Stimulated activated naive CD8-positive, alpha-beta T cell treated with anti-CD3 and anti-CD28 coated beads, Interleukin-15, Interleukin-2, amounts not matched to agents 100 ng/mL and 50 ng/mL, for 24 hours (primary cell): Measurements from ENCODE around the gene IL9.
"Not testable (repeated sequence)": the region's sequence is repeated elsewhere in the genome, so short reads cannot be mapped to it uniquely, and the experiment has no call there.

ENCODE experiments used
- H3K27ac Mint-ChIP-seq: one replicate; pipeline ENCODE4 v1.8.0; 2021; ENCODE audit warnings: mild to moderate bottlenecking, mixed read lengths
- H3K27me3 Mint-ChIP-seq: one replicate; pipeline ENCODE4 v1.8.0; 2021; ENCODE audit warnings: mixed read lengths
- H3K36me3 Mint-ChIP-seq: one replicate; pipeline ENCODE4 v1.8.0; 2021; ENCODE audit warnings: low read depth, mixed read lengths
- H3K4me1 Mint-ChIP-seq: one replicate; pipeline ENCODE4 v1.8.0; 2021; ENCODE audit warnings: low read depth, mixed read lengths
- H3K4me3 Mint-ChIP-seq: one replicate; pipeline ENCODE4 v1.8.0; 2021; ENCODE audit warnings: mild to moderate bottlenecking, mixed read lengths
- H3K9me3 Mint-ChIP-seq: one replicate; pipeline ENCODE4 v1.8.0; 2021; ENCODE audit warnings: mixed read lengths

IL9 gene

DNA sequence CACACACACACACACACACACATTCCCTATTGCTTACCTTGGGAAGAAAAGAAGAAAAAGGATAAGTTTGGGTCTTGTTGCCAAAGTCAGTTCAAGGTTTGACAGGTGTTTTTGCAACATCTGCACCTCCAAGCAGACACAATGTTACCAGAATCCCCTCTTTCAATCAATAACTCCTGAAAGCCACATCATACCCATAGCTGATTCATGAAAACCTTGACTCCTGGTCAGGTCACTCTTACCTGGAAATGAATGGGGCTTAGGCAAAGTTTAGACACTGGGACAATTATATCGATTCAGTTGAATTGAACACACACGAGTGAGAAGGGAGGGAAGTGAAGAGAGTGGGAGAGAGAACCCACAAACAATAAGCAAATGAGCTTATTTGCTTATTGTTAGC is 27.0 kb downstream of the IL9 start:
- Mint-ChIP-seq H3K9me3 (no peaks in the 10 kb centered on the region), H3K36me3 (no peaks in the 10 kb centered on the region), H3K27ac (no peak overlapping the region), H3K27me3 (no peaks in the 10 kb centered on the region), H3K4me3 (no peak overlapping the region), H3K4me1 (no peaks in the 10 kb centered on the region)

DNA sequence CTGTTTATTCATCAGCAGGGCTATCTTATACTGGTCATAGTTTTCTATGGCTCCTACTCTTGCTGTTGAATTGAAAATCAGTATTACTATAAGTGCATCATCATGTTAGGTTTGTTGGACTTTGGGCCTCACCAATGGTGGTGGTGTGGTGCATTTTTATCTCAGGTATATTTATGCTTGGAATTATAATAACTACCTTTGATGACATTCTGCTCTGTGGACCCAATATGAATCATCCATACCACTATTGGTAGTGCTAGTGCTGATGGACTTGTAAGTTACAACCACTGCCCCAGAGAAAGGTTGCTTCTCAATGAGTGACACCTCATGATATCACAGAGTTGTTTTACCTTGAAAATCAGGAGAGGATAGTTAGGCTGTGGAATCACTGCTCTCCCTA is 28.0 kb downstream of the IL9 start:
- H3K27ac Mint-ChIP-seq = no peak overlapping the region
- H3K4me3 Mint-ChIP-seq = no peak overlapping the region
- H3K4me1 Mint-ChIP-seq = no peaks in the 10 kb centered on the region
- no peaks in the 10 kb centered on the region for H3K27me3 Mint-ChIP-seq
- no peaks in the 10 kb centered on the region for H3K36me3 Mint-ChIP-seq
- no peaks in the 10 kb centered on the region for H3K9me3 Mint-ChIP-seq

DNA sequence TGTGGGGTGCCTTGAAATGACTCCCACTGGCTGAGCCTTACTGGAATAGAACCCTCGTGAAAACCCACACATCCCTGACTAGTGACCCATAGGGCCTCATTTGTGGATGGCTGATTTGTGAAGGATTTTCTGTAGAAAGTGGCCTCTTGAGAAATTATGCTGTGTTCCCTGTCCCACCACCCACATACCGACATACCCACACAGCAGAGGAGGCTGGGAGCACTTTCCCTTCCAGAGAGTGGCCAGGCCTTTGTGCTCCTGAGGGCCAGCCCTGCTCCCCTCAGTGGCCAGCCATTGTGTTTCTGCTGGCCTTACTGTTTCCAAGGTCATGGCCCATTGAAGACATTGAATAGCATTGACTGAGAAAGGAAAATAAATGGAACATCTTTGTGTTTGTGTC is 29.6 kb downstream of the IL9 start:
- no peaks in the 10 kb centered on the region for H3K27me3 Mint-ChIP-seq
- no peaks in the 10 kb centered on the region for H3K36me3 Mint-ChIP-seq
- H3K4me3 Mint-ChIP-seq = no peak overlapping the region
- no peaks in the 10 kb centered on the region for H3K4me1 Mint-ChIP-seq
- no peak overlapping the region for H3K27ac Mint-ChIP-seq
- H3K9me3 Mint-ChIP-seq = no peaks in the 10 kb centered on the region

DNA sequence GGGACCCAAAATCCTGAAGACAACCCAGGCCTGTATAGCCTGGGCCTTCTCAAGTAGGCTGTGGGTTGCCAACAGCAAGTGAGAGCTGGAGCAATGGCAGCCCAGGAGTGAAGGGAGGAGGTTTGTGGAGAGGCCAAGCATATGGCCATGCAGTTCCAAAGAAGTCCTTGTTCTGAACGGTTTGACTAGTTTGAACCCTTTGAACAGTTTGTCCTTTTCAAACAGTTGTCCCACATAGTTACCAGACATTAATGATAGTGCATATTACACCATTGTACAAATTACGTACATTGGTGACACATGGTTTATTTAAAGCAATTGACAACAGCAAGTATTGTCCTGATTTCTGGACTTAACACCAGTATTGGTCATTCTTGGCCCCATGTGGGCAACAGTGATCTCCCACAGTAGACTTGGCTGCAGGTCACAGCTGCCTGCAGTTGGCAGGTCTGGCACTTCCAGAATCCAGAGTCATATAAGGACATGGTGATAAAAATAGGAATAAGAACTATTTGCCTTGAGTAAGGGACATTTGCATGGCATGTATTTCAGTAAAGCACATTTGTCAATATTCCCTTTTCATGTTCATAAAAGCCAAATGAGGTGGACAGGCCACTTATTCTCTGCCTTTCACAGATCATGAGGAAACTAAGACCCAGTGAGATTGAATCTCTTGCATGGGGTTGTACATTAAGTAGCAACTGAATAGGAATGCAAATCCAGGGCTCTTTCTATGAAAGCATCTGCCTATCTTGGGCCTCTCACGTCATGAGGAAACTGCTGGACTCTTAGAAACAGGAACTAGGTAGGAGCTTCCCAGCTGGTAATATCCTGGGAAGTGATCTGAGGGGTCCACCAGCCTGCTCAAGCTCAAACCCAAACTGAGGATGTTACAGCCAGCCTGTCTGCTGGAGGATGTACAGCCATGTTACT is 30.9 kb downstream of the IL9 start:
- Mint-ChIP-seq H3K36me3 (no peaks in the 10 kb centered on the region), H3K27ac (no peak overlapping the region), H3K4me3 (no peak overlapping the region), H3K4me1 (no peaks in the 10 kb centered on the region), H3K9me3 (no peaks in the 10 kb centered on the region), H3K27me3 (peaks cover 3% of the 10 kb centered on the region)

DNA sequence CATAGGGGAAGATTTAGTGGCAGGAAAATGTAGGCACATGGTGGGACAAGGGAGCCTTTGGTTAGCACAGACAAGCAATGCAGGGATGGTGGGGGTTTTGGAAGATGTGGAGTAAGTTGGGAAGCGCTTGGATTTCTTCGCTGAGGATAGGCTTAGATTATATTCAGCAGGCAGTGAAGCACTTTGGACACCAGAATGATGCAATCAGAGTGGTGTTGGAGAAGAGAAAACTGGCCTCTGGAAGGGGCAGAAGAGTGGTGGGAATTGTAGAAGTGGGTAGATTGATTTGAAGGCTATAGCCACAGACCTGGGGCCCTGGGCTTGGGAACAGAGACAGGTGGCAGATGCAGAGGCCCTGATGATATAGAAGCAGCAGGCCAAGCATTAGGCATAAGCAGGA is 32.9 kb downstream of the IL9 start:
- Mint-ChIP-seq H3K27ac (no peak overlapping the region), H3K27me3 (peaks cover 11% of the 10 kb centered on the region), H3K9me3 (no peaks in the 10 kb centered on the region), H3K4me1 (no peaks in the 10 kb centered on the region), H3K4me3 (no peak overlapping the region), H3K36me3 (no peaks in the 10 kb centered on the region)

DNA sequence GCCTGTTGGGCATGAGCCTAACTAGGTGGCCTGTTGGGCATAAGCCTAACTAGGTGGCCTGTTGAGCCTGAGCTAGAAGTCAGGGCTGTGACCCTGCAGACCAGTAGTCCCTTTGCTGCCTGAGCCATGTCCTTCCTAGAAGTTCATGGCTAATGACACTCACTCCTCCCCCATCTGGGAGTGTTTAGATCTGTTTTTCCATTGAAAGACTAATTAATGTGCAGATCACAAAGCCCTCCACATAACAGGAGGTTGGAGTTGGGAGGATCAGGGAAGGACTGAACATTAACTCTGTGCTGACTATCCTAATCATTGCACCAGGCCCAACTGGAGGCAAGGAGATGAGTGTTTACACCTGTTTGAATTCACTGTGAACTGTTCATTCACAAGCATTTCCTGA is 33.6 kb downstream of the IL9 start:
- no peak overlapping the region for H3K4me3 Mint-ChIP-seq
- no peaks in the 10 kb centered on the region for H3K9me3 Mint-ChIP-seq
- H3K36me3 Mint-ChIP-seq = no peaks in the 10 kb centered on the region
- H3K27me3 Mint-ChIP-seq = peaks cover 11% of the 10 kb centered on the region
- no peaks in the 10 kb centered on the region for H3K4me1 Mint-ChIP-seq
- H3K27ac Mint-ChIP-seq = no peak overlapping the region

DNA sequence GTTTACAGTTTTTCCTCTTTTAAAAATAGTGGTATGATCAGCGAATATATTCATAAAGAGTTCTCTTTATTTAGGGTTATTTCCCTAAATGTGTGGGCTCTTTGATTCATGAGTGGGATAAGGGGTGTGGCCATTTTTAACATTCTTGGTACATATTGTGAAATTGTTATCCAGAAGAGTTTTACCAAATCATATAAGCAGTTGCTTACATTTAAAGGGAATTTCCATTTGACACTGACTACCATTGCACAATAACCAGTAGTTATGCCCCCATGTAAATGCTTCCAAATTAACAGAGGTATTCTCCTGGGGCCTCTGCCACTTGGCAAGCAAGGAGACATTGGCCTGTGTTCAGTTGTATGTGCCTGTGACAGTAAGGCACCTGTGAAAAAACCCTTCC is 34.0 kb downstream of the IL9 start:
- Mint-ChIP-seq H3K4me1 (no peaks in the 10 kb centered on the region), H3K27ac (no peak overlapping the region), H3K4me3 (no peak overlapping the region), H3K9me3 (no peaks in the 10 kb centered on the region), H3K27me3 (peaks cover 11% of the 10 kb centered on the region), H3K36me3 (no peaks in the 10 kb centered on the region)

DNA sequence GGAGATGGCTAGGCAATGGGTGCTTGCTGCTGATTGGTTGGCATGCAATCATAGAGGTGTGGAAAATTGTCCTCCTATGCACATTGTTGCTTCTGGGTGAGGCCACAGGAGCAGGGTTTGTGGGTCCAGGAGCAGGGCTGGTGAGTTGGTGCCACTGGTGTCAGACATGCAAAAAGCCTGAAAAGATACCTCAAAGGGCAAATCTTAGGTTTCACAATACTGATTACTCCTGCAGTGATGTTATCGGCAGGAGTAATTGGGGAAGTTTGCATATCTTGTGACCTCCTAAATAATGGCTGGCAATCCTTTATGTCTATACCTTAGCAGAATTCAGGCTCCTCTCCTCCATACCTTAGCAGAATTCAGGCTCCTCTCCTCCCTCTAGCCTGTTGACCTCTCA is 36.0 kb downstream of the IL9 start:
- Mint-ChIP-seq H3K27me3 (peaks cover 11% of the 10 kb centered on the region), H3K27ac (no peak overlapping the region), H3K36me3 (no peaks in the 10 kb centered on the region), H3K9me3 (no peaks in the 10 kb centered on the region), H3K4me1 (no peaks in the 10 kb centered on the region), H3K4me3 (no peak overlapping the region)

DNA sequence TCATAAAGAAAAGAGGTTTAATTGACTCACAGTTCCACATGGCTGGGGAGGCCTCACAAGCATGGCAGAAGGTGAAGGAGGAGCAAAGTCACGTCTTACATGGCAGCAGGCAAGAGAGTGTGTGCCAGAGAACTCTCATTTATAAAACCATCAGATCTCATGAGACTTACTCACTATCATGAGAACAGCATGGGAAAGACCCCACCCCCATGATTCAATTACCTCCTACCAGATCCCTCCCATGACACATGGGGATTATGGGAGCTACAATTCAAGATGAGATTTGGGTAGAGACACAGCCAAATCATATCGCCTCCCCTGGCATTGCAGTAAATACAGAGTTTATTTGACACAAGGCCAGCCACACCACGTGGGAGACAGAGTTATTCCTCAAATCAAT is 36.5 kb downstream of the IL9 start:
- not testable (repeated sequence) for H3K36me3 Mint-ChIP-seq, H3K4me3 Mint-ChIP-seq, H3K27ac Mint-ChIP-seq, H3K4me1 Mint-ChIP-seq, H3K9me3 Mint-ChIP-seq
- peaks cover 11% of the 10 kb centered on the region for H3K27me3 Mint-ChIP-seq

DNA sequence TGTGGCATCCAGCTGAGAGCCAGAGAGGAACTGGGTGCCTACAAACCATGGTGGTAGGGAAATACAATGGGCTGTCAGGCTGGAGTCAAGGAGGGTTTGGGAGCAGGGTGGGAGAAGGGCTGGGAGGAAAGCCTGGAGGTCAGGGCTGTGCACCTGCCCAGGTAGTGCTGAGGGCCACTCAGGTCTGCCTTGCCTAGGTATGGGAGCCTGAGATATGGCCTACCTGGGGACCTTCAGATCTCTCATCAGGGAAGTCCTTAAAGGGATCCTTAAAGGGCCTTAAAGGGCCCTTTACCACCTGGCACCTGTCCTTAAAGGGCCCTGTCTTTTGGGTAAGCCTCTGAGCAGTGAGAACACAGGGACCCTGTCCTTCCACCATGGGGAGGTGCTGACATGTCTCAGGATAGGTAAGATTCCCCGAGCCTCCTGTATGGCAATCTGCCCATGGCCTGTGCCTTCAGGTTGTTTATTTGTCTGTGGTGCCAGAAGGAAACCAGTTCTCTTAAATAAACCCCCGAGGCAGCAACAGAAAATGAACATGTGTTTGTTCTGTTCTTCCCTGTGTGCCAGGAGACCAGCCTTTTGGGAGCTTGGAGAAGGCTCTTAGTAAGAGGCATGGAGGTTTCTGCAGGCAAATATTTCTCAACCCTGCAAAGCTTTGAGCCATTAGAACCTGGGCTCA is 37.9 kb downstream of the IL9 start:
- Mint-ChIP-seq H3K27ac (no peak overlapping the region), H3K9me3 (no peaks in the 10 kb centered on the region), H3K4me3 (no peak overlapping the region), H3K4me1 (no peaks in the 10 kb centered on the region), H3K27me3 (peaks cover 11% of the 10 kb centered on the region), H3K36me3 (no peaks in the 10 kb centered on the region)

DNA sequence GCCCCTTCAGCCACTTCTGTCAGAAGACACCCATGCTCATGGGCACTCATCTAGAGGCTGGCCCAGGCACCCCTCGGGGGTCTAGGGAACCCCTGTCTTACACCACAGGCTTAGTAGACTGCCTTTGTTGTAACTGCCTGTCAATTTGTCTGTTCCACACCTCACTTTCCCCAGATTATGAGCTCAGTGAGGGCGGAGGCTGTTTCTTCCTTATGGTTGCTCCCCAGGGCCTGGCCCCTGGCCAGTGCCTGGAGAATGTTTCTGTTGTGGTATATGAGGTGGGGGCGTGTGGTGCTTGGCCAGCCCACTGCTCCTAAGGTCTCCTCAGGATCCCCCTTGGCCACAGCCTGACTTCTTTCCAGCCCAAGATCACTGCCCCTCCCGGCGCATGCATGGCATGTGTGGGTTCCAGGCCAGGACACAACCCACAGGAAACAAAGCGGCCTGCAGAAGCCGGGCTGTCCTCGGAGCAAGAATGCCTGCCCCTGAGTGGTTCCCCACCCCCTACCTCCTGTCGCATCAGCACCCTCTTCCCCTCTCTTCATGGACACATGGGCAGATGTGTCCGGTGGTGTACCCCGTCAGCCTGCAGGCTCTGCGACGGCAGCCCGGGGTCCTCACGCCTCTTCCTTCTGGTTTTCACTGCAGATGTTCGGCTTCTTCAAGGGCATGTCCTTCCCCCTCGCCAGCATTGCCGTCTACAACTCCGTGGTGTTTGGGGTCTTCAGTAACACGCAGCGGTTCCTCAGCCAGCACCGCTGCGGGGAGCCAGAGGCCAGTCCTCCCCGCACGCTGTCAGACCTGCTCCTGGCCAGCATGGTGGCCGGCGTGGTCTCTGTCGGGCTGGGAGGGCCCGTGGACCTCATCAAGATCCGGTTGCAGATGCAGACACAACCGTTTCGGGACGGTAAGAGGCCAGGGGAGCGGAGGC is 43.5 kb downstream of the IL9 start:
- no peaks in the 10 kb centered on the region for H3K9me3 Mint-ChIP-seq
- H3K4me1 Mint-ChIP-seq = no peaks in the 10 kb centered on the region
- H3K27me3 Mint-ChIP-seq = no peaks in the 10 kb centered on the region
- no peaks in the 10 kb centered on the region for H3K36me3 Mint-ChIP-seq
- no peak overlapping the region for H3K4me3 Mint-ChIP-seq
- no peak overlapping the region for H3K27ac Mint-ChIP-seq

DNA sequence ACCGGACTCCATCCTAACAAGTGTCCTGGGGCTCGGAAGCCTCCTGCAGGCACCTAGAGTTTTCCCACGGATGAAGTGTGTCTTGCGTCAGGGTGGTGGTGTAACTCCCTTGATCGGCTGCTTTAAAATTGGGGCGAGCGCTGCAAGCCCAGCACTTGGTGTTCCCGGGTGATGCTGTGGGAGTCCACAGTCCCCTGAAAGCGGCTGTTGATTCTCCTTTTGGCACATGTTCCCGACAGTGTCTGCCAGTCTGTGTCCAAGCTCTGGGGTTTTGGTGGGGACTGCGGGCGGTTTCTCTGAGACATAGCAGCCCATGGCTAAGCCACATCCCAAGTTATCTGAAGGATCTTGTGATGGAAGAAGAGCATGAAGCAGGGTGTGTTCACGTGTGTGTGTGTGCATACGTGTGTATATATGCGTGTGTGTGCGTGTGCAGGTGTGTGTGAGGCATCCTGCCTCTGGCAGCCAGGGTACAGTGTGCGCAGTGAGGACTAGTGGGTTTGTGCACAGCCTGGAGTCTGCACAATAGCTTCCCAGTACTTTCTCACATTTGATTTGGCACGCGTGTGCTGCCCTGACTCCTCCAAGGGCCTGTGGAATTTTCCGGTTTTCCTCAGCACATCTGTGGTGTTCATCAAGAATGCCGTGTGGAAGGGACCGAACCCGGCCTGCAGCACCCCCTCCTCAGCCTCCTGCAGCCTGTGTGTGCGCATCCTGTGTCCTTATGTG is 44.3 kb downstream of the IL9 start:
- no peak overlapping the region for H3K4me3 Mint-ChIP-seq
- H3K36me3 Mint-ChIP-seq = no peaks in the 10 kb centered on the region
- no peaks in the 10 kb centered on the region for H3K9me3 Mint-ChIP-seq
- H3K27ac Mint-ChIP-seq = no peak overlapping the region
- H3K27me3 Mint-ChIP-seq = no peaks in the 10 kb centered on the region
- H3K4me1 Mint-ChIP-seq = no peaks in the 10 kb centered on the region

DNA sequence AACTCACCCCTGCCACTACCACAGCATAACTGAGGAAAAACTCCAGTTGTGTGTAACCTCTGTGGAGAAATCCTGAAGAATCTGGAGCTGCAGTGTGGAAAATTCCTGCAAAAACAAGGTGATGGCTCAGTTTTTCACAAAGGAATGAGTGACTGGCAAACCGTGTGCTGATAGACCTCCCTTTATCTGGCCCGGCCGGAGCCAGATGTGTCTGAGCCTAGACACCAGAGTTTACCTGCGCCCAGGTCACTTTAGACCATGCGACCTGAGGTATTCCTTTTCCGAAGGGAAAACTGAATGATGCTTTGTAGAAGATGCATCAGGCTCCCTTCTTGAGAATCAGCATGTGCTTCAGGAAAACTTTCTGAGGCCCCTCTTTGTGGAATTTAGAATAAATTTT is 45.0 kb downstream of the IL9 start:
- H3K27me3 Mint-ChIP-seq = no peaks in the 10 kb centered on the region
- no peaks in the 10 kb centered on the region for H3K36me3 Mint-ChIP-seq
- no peaks in the 10 kb centered on the region for H3K4me1 Mint-ChIP-seq
- no peak overlapping the region for H3K27ac Mint-ChIP-seq
- H3K9me3 Mint-ChIP-seq = no peaks in the 10 kb centered on the region
- H3K4me3 Mint-ChIP-seq = no peak overlapping the region

DNA sequence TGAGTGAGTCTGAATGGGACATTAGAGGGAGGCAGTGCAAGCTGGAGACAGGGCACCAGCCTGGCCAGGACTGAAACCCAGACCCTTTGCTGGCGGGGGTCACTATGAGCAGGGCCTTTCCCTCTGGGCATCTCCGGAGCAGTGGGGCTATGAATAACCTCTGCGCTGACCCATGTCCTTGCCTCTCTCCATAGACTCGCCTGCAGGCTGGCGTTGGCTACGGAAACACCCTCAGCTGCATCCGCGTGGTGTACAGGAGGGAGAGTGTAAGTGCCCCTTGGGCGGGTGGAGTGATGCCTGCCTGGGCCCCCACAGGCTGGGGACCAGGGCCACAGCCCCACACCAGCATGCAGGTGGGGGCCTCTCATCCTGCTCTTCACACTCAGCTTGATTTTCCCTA is 45.4 kb downstream of the IL9 start:
- no peaks in the 10 kb centered on the region for H3K27me3 Mint-ChIP-seq
- no peak overlapping the region for H3K4me3 Mint-ChIP-seq
- no peaks in the 10 kb centered on the region for H3K36me3 Mint-ChIP-seq
- H3K27ac Mint-ChIP-seq = no peak overlapping the region
- no peaks in the 10 kb centered on the region for H3K9me3 Mint-ChIP-seq
- no peaks in the 10 kb centered on the region for H3K4me1 Mint-ChIP-seq
